Osteoblast (primary cell): ENCODE data around the gene UBE2N. TPM values are rescaled to one million over a fixed set of nuclear protein-coding genes. Genes with fewer than 3 reads are reported as not detected.
A peak's percentile ranks its signal among the peaks of the same experiment; 100 is the strongest.

ENCODE experiments used
- DNase-seq: peaks from one replicate; pipeline ENCODE4 v3.0.0; 2011; ENCODE audit warnings: low spot score, mixed read lengths; ENCODE audit not compliant: insufficient read length; ENCODE audit errors: missing footprints
- H2AFZ ChIP-seq: 2 replicates; pipeline ENCODE4 v1.6.0; 2011; ENCODE audit warnings: mild to moderate bottlenecking, low read length
- H3K27ac ChIP-seq: 2 replicates; pipeline ENCODE4 v1.5.1; 2011; ENCODE audit warnings: mild to moderate bottlenecking, low read depth, low read length, moderate library complexity
- H3K27me3 ChIP-seq: 2 replicates; pipeline ENCODE4 v1.6.0; 2012; ENCODE audit warnings: mild to moderate bottlenecking, control low read depth, inconsistent platforms, low read length, moderate library complexity; ENCODE audit not compliant: insufficient read depth
- H3K36me3 ChIP-seq: 2 replicates; pipeline ENCODE4 v1.5.1; 2011; ENCODE audit warnings: mild to moderate bottlenecking, low read length, control low read depth, moderate library complexity; ENCODE audit not compliant: insufficient read depth
- H3K4me1 ChIP-seq: 2 replicates; pipeline ENCODE4 v1.5.1; 2011; ENCODE audit warnings: mild to moderate bottlenecking, low read length, control low read depth, moderate library complexity; ENCODE audit not compliant: insufficient read depth
- H3K4me2 ChIP-seq: 2 replicates; pipeline ENCODE4 v1.6.0; 2011; ENCODE audit warnings: mild to moderate bottlenecking, low read length; ENCODE audit not compliant: insufficient read depth
- H3K4me3 ChIP-seq: fragments of 200-600 bp; sonication (generic); 3 replicates; pipeline ENCODE4 v1.5.1; 2012; ENCODE audit warnings: mild to moderate bottlenecking, low read length, inconsistent platforms; ENCODE audit not compliant: insufficient read depth
- H3K79me2 ChIP-seq: 2 replicates; pipeline ENCODE4 v1.6.0; 2012; ENCODE audit warnings: mild to moderate bottlenecking, low read length, control low read depth, inconsistent platforms; ENCODE audit not compliant: insufficient read depth
- H3K9me3 ChIP-seq: 2 replicates; pipeline ENCODE4 v1.5.1; 2011; ENCODE audit warnings: low read depth, low read length, control low read depth
- H4K20me1 ChIP-seq: 2 replicates; pipeline ENCODE4 v1.6.0; 2012; ENCODE audit warnings: mild to moderate bottlenecking, low read length, control low read depth; ENCODE audit not compliant: insufficient read depth
- total RNA-seq: library from RNA; depleted of rRNA; stranded (reverse); fragments of >200 nt; gene quantifications from 2 replicates; pipeline ENCODE4 v1.2.3, GENCODE V29; 2012
- TF ChIP-seq, protein P1 (sequence below): IDR thresholded peaks from 2 replicates; pipeline ENCODE4 v1.5.1; 2011; ENCODE audit warnings: mild to moderate bottlenecking, low read depth, low read length, moderate library complexity; ENCODE audit errors: extremely low read depth

UBE2N gene
- total RNA-seq, 1 donor, result 44.2 TPM

DNA sequence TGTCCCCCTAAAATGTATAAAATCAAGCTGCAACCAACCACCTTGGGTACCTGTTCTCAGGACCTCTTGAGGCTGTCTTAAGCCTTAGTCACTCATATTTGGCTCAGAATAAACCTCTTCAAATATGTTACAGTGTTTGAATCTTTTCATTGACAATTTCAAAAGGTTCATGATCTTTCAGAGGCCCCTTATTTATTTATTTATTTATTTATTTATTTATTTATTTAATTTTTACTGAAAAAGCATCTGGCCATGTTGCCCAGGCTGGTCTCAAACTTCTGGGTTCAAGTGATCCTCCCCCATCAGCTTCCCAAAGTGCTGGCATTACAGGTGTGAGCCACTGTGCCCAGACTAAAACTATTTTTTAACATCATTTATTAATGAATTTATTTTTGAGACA is 72.2 kb downstream of the UBE2N start:
- no peaks in the 10 kb centered on the region for H4K20me1 ChIP-seq
- H3K27ac ChIP-seq, result no peak overlapping the region
- H3K9me3 ChIP-seq, result no peaks in the 10 kb centered on the region
- H2AFZ ChIP-seq, result no peak overlapping the region
- peaks cover 7% of the 10 kb centered on the region for H3K4me1 ChIP-seq
- H3K27me3 ChIP-seq, result no peaks in the 10 kb centered on the region
- TF ChIP-seq, protein P1, sequence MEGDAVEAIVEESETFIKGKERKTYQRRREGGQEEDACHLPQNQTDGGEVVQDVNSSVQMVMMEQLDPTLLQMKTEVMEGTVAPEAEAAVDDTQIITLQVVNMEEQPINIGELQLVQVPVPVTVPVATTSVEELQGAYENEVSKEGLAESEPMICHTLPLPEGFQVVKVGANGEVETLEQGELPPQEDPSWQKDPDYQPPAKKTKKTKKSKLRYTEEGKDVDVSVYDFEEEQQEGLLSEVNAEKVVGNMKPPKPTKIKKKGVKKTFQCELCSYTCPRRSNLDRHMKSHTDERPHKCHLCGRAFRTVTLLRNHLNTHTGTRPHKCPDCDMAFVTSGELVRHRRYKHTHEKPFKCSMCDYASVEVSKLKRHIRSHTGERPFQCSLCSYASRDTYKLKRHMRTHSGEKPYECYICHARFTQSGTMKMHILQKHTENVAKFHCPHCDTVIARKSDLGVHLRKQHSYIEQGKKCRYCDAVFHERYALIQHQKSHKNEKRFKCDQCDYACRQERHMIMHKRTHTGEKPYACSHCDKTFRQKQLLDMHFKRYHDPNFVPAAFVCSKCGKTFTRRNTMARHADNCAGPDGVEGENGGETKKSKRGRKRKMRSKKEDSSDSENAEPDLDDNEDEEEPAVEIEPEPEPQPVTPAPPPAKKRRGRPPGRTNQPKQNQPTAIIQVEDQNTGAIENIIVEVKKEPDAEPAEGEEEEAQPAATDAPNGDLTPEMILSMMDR, result no peak
- no peak overlapping the region for H3K4me2 ChIP-seq
- H3K4me3 ChIP-seq, result no peak overlapping the region
- H3K36me3 ChIP-seq, result no peaks in the 10 kb centered on the region
- no peaks in the 10 kb centered on the region for H3K79me2 ChIP-seq
- DNase-seq, result no peak

DNA sequence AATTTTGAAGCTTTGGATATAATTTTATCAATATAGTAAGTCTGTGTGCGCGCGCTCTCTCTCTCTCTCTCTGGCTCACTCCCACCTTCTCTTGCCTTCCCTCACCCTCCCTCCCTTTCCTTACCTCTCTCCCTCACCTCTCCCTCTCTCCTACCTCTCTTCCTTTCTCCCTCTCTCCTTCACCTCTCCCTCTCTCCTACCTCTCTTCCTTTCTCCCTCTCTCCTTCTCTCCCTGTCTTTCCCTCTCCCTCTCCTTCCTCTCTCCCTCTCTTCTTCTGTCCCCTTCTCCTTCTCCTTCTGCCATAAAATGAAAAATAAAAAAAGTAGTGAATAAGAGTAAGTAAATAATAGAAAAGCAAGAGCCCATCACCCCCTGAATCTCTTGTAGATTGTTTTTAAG is 73.0 kb downstream of the UBE2N start:
- no peak for DNase-seq
- no peak overlapping the region for H2AFZ ChIP-seq

DNA sequence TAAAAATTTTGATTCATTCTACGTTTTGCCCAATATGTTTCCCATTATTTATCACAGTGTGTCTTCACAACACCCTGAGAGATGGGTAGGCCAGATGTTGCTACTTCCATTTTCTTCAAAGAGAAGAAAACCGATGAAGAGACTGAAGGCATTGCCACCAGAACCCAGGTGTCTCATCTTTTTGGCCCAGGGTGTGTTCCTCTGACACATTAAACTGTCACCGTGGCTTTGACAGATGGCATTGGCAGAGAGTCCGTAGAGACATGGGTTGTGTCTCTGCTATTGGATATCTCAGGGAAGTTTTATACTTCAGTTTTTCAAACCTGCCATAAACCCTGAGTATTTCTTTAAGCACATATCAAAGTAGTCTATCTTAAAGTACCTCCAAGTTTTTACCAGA is 75.3 kb downstream of the UBE2N start:
- no peak overlapping the region for H2AFZ ChIP-seq
- H3K79me2 ChIP-seq, result no peaks in the 10 kb centered on the region
- no peaks in the 10 kb centered on the region for H3K36me3 ChIP-seq
- TF ChIP-seq, protein P1, result no peak
- no peaks in the 10 kb centered on the region for H4K20me1 ChIP-seq
- H3K4me2 ChIP-seq, result no peak overlapping the region
- H3K27me3 ChIP-seq, result no peaks in the 10 kb centered on the region
- H3K4me1 ChIP-seq, result peaks cover 9% of the 10 kb centered on the region
- H3K27ac ChIP-seq, result no peak overlapping the region
- H3K4me3 ChIP-seq, result no peak overlapping the region
- DNase-seq, result no peak
- no peaks in the 10 kb centered on the region for H3K9me3 ChIP-seq

More for the DNA sequence above, 73.0 kb downstream of the UBE2N start:
- no peak overlapping the region for H3K4me3 ChIP-seq
- H3K27me3 ChIP-seq, result no peaks in the 10 kb centered on the region
- peaks cover 7% of the 10 kb centered on the region for H3K4me1 ChIP-seq
- no peak overlapping the region for H3K4me2 ChIP-seq
- no peaks in the 10 kb centered on the region for H3K79me2 ChIP-seq
- H3K27ac ChIP-seq, result no peak overlapping the region
- TF ChIP-seq, protein P1, result no peak
- H3K9me3 ChIP-seq, result no peaks in the 10 kb centered on the region
- H3K36me3 ChIP-seq, result no peaks in the 10 kb centered on the region
- no peaks in the 10 kb centered on the region for H4K20me1 ChIP-seq

DNA sequence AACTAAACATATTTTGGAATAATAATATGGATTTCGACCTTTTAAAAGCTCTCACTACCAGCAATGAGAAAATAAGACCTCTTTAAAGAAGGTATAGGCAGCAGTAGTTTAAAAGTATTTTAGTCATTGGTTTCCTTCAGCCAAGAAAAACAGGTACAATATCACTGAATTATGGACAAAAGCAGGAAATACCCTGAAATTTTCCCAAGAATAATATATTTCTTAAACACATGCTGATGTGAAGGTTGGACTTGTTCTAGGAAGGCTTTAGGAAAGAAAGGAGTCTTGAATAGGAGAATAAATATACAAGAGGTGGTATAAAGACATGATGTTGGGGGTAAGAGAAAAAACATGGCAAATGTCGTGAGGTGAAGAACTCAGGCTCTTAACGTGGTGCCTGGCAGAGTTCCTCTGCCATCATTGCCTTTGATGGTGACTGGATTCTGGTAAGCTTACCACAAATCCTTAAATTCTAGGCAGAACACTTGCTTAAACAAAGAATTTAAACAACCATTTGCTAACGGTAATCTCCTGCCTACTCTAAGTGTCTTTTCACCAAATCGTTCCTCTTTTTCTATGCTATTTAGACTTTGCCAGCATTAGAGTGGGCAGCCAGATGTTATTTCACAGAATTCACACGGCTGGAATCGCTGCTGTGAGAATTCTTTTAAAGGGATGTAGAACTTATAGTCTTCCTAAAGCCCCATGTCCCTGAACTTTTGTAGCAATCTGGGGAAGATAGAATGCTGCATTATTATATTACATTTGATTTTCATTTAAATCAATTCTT is 75.9 kb downstream of the UBE2N start:
- no peaks in the 10 kb centered on the region for H3K79me2 ChIP-seq
- no peaks in the 10 kb centered on the region for H3K27me3 ChIP-seq
- H3K4me1 ChIP-seq, result peaks cover 14% of the 10 kb centered on the region
- H3K36me3 ChIP-seq, result no peaks in the 10 kb centered on the region
- DNase-seq, result no peak
- TF ChIP-seq, protein P1, result no peak
- no peaks in the 10 kb centered on the region for H3K9me3 ChIP-seq
- no peak overlapping the region for H3K4me3 ChIP-seq
- H3K4me2 ChIP-seq, result no peak overlapping the region
- H3K27ac ChIP-seq, result no peak overlapping the region
- peak overlapping the region; percentile 2 for H2AFZ ChIP-seq
- H4K20me1 ChIP-seq, result no peaks in the 10 kb centered on the region
